ENCODE data around the gene AZIN2.
"Not testable (repeated sequence)": the region's sequence is repeated elsewhere in the genome, so short reads cannot be mapped to it uniquely, and the experiment has no call there.

The AZIN2 gene

DNA sequence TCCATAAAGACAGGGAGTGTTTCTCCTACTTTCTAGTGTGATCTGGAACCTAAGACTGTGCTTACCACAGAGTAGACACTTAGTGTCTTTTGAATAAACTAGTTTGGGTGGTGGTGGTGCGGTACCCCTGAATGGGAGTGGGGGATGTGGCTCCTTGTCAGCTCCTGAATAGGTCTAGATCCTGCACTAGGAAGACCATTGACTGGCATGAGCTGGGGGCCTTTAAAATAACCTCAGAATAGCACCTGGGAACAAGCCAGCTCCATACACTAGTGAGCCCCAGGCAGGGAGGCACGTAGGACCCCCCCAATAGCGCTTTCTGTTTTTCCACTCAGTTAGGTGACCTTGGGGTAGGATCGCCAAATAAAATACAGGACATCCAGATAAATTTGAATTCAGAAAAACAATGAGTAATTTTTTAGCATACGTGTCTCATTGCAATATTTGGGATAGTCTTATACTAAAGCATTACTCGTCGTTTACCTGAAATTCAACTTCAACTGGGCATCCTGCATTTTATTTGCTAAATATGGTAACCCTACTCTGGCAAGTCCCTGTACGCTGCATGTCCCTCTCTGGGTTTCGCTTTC, 45.6 kb downstream of the AZIN2 start:
- no peak for TF ChIP-seq CTCF (conservative IDR thresholded peaks at IDR 0.05)
- peak overlapping the region; percentile 81 for H3K27ac ChIP-seq

DNA sequence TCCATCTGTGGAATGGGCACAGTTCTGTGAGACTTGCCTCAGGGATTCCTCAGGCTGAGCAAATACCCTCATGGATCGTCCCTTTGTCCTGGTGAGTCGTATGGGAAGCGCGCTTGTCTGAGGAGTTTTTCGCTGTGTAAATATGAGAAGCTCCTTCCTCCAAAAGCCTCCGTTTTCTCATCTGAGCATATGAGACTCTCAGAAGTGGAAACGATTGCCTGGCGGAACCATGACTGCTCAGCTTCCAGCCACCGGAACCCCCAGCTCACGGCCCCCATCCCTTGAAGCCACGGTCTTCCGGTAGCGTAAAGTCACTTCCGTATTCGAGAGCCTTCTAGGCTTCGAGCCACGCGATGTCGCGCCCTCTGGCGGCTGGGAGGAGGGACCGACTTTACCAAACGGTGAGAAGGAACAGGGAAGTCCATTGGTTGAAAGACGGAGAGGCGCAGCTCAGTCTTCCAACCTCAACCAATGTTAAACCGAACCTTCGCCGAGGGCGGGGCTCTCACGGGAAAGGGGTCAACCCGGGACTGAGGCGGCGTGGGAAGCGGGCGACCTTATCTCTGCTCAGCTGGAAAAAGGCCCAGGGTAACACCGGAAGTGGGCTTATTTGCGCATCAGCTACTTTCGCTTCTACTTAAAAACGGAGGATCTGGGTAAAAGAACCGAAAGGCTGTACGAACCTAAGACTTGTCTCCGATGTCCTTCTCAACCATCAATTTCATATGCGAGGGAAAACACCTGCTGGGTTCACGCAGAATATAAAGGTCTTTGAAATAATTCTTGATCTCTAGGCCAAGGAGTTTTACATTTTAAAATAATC, 46.3 kb downstream of the AZIN2 start:
- H3K27ac ChIP-seq, result peak overlapping the region; percentile 81
- peak; percentile 96 for TF ChIP-seq CTCF (conservative IDR thresholded peaks at IDR 0.05)

GRCh38 chr1:33128781-33129180, 47.8 kb downstream of the AZIN2 start:
- H3K27ac ChIP-seq, result no peak overlapping the region
- TF ChIP-seq CTCF (conservative IDR thresholded peaks at IDR 0.05), result no peak

DNA sequence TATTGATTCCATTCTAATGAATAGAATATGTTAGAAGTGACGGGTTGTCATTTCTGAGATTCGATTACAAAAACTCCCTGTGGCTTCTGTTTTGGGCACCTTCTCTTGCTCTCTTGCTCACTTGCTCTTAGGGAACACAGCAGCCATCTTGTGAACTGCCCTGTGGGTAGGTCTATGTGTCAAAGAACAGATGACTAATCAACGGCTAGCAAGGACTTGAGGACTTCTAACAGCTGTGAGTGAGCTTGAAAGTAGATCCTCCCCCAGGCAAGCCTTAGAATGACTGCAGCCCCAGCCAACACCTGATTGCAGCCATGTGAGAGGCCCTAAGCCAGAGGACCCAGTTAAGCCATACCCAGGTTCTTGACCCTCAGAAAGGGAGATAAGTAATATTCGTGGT, 49.3 kb downstream of the AZIN2 start:
- TF ChIP-seq CTCF (conservative IDR thresholded peaks at IDR 0.05), result no peak
- H3K27ac ChIP-seq, result no peak overlapping the region

DNA sequence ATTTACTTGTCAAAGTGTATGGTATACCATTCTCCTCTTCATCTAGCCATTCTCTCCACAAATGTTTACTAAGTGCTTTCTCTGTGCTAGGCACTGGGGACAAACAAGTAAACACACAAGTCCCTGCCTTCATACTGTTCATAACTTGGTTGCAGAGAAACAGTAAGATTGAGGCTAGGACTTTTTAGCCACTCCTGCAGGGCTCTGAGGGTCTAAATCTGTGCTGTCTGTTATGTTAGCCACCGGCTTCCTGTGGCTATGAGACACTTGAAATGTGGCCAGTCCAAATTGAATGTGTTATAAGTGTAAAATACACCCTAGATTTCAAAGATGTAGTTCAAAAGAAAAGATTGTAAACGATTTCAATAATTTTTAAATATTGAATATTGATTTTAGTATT, 50.2 kb downstream of the AZIN2 start:
- H3K27ac ChIP-seq, result no peak overlapping the region
- TF ChIP-seq CTCF (conservative IDR thresholded peaks at IDR 0.05), result no peak

GRCh38 chr1:33132549-33132948, 51.6 kb downstream of the AZIN2 start:
- TF ChIP-seq CTCF (conservative IDR thresholded peaks at IDR 0.05), result no peak
- no peak overlapping the region for H3K27ac ChIP-seq

DNA sequence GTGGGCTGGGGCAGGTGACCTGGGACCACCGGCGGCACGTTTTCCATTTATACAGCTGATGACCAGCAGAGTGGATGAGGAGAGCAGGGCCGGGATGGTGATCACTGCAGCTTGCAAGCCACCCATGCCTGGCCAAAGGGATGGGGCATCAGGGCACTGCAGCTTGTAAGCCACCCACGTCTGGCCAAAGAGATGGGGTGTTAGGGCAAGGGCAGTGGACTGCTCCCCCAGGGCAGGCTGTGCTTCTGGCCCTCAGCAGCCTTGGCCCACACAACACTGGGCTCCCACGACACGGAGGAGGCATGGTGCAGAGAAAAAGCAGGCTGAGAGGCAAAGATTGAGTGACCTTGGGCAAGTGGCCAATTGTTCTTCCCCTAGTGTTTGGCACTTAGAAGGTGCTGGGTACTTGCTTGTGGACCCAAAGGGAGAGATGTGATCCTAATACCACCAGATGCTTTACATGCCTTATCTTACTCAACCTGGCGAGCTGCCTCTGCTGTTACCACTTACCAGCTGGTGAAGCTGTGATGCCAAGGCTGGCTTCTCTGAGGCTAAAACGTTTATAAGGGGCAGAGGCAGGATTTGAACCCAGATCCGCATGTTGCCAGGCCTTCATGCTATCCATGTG, 52.6 kb downstream of the AZIN2 start:
- no peak overlapping the region for H3K27ac ChIP-seq
- no peak for TF ChIP-seq CTCF (conservative IDR thresholded peaks at IDR 0.05)

- not testable (repeated sequence) for H3K27ac ChIP-seq
These were observed 55.1 kb downstream of the AZIN2 start for GRCh38 chr1:33136041-33136440.

All from VCaP (cell line).